OCI-LY3 (cell line): ENCODE results near the gene PRKAR1B.

ENCODE experiments used
- H2AFZ ChIP-seq: fragments of 200-600, 300-600 bp; shearing (Covaris generic); 2 replicates; pipeline ENCODE4 v1.6.0; 2014; ENCODE audit warnings: antibody characterized with exemption, low read depth, low read length
- H3K27ac ChIP-seq: fragments of 200-600, 300-600 bp; sonication (generic); 2 replicates; pipeline ENCODE4 v1.5.1; 2014; ENCODE audit warnings: mild to moderate bottlenecking, low read length, moderate library complexity, mixed read lengths
- H3K27me3 ChIP-seq: fragments of 200-600, 300-600 bp; sonication (generic); 2 replicates; pipeline ENCODE4 v1.6.1; 2014; ENCODE audit warnings: low read depth, low read length, mixed read lengths
- H3K36me3 ChIP-seq: fragments of 200-600, 300-600 bp; sonication (generic); replicated peaks from 2 replicates; pipeline ENCODE3; 2014; ENCODE audit warnings: low read depth, low read length, mixed read lengths
- H3K4me1 ChIP-seq: fragments of 300-600, 200-600 bp; sonication (generic); 2 replicates; pipeline ENCODE4 v1.6.1; 2014; ENCODE audit warnings: low read length, mixed read lengths
- H3K4me2 ChIP-seq: fragments of 200-600, 300-600 bp; sonication (generic); 2 replicates; pipeline ENCODE4 v1.6.1; 2014; ENCODE audit warnings: low read length, mixed read lengths
- H3K4me3 ChIP-seq: fragments of 300-600, 200-600 bp; sonication (generic); 2 replicates; pipeline ENCODE4 v1.5.1; 2014; ENCODE audit warnings: antibody characterized with exemption, mild to moderate bottlenecking, low read length, moderate library complexity
- H3K79me2 ChIP-seq: fragments of 300-600, 200-600 bp; shearing (Covaris generic); 2 replicates; pipeline ENCODE4 v1.6.1; 2014; ENCODE audit warnings: mild to moderate bottlenecking, low read length, mixed read lengths
- H3K9ac ChIP-seq: fragments of 300-600, 200-600 bp; shearing (Covaris generic); 2 replicates; pipeline ENCODE4 v1.6.0; 2014; ENCODE audit warnings: mild to moderate bottlenecking, low read length, moderate library complexity
- H3K9me3 ChIP-seq: fragments of 200-600, 300-600 bp; shearing (Covaris generic); 2 replicates; pipeline ENCODE4 v1.6.1; 2014; ENCODE audit warnings: low read length, mixed read lengths; ENCODE audit not compliant: insufficient read depth
- H4K20me1 ChIP-seq: fragments of 200-600, 300-600 bp; sonication (generic); 2 replicates; pipeline ENCODE4 v1.6.1; 2016; ENCODE audit warnings: low read length, mixed read lengths; ENCODE audit not compliant: insufficient read depth
- CTCF ChIP-seq: fragments of 200-600, 300-600 bp; sonication (generic); IDR thresholded peaks from 2 replicates; pipeline ENCODE4 v1.5.1; 2014; ENCODE audit warnings: antibody characterized with exemption, low read length, low read depth
- EZH2phosphoT487 ChIP-seq: fragments of 200-600 bp; shearing (Covaris generic); IDR thresholded peaks from 2 replicates; pipeline ENCODE4 v1.6.1; 2018; ENCODE audit warnings: antibody characterized with exemption, mixed run types, low read depth

The PRKAR1B gene

DNA sequence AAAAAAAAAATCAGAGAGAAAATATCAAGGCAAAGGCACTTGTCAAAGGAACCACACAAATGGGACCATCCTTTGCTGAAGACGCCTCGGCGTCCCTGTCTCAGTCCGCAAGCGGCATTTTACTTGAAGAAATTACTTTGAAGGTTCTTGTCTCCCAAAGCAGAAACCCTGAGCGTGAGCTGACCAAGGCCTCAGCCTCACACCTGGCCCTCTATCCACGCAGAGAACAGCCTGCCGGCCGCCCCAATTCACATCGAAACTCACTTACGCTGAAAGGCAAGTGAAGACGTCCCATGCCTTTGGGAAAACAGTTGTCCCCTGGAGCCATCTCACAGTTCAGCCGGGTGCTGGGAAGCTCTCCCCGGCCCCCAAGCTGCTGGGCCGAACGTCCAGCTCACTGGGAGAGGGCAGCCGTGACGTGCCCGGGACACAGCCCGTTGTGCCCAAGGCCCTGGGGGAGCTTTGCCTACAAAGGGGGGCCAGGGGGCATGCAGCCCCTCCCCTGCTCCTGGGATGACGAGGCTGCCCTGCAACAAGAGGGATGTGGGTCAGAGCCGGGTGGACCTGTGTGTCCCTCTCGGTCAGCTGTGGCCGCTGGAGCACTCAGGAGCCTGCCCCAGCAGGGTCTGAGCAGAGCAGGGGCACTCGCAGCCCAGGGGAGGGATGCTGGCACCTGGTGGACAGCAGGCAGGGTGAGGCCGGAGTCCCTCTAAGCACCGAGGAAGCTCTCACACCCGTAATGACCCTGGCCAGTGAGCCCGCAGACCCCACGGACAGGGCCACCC, 157.8 kb downstream of the PRKAR1B start:
- Histone ChIP-seq H2AFZ (no peak overlapping the region), H3K4me1 (no peaks in the 10 kb centered on the region), H3K36me3 (no peaks in the 10 kb centered on the region), H3K4me3 (no peak overlapping the region), H3K9ac (no peak overlapping the region), H3K9me3 (no peaks in the 10 kb centered on the region), H3K79me2 (no peaks in the 10 kb centered on the region), H3K27me3 (no peaks in the 10 kb centered on the region), H3K4me2 (no peak overlapping the region), H4K20me1 (no peaks in the 10 kb centered on the region), H3K27ac (no peak overlapping the region)
- TF ChIP-seq CTCF (no peak), EZH2phosphoT487 (no peak)

GRCh38 chr7:568031-568951, 158.8 kb downstream of the PRKAR1B start:
- H3K79me2 ChIP-seq = no peaks in the 10 kb centered on the region
- H3K9ac ChIP-seq = no peak overlapping the region
- H3K4me3 ChIP-seq = no peak overlapping the region
- TF ChIP-seq EZH2phosphoT487 = no peak
- no peak for TF ChIP-seq CTCF
- H3K27ac ChIP-seq = no peak overlapping the region
- no peak overlapping the region for H3K4me2 ChIP-seq
- H3K4me1 ChIP-seq = no peaks in the 10 kb centered on the region
- H2AFZ ChIP-seq = no peak overlapping the region
- no peaks in the 10 kb centered on the region for H3K36me3 ChIP-seq
- no peaks in the 10 kb centered on the region for H4K20me1 ChIP-seq
- no peaks in the 10 kb centered on the region for H3K27me3 ChIP-seq
- no peaks in the 10 kb centered on the region for H3K9me3 ChIP-seq

- H3K4me1 ChIP-seq = no peaks in the 10 kb centered on the region
- no peak overlapping the region for H3K9ac ChIP-seq
- no peak overlapping the region for H3K4me2 ChIP-seq
- H3K79me2 ChIP-seq = no peaks in the 10 kb centered on the region
- H3K27ac ChIP-seq = no peak overlapping the region
- no peaks in the 10 kb centered on the region for H3K9me3 ChIP-seq
- TF ChIP-seq EZH2phosphoT487 (no peak), CTCF (no peak)
- H2AFZ ChIP-seq = no peak overlapping the region
- no peaks in the 10 kb centered on the region for H3K27me3 ChIP-seq
- H3K4me3 ChIP-seq = no peak overlapping the region
- no peaks in the 10 kb centered on the region for H4K20me1 ChIP-seq
- no peaks in the 10 kb centered on the region for H3K36me3 ChIP-seq
Observed at GRCh38 chr7:567305-567883, 159.7 kb downstream of the PRKAR1B start.

DNA sequence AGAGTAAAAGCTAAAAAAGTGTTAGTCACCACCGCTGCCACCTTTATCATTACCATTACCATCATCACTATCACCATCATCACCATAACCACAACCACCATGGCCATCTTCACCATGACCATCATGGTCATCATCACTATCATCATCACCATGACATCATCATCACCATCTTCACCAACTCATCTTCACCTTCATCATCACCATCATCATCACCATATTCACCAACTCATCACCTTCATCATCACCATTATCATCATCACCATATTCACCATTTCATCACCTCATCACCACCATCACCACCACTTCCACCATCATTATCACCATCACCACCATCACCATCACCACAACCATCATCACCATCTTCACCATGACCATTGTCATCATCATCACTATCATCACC, 161.0 kb downstream of the PRKAR1B start:
- Histone ChIP-seq H2AFZ (no peak overlapping the region), H3K9me3 (no peaks in the 10 kb centered on the region)
- TF ChIP-seq EZH2phosphoT487 (no peak), CTCF (no peak)

More for the DNA sequence above, 161.0 kb downstream of the PRKAR1B start:
- Histone ChIP-seq H3K79me2 (no peaks in the 10 kb centered on the region), H3K4me1 (no peaks in the 10 kb centered on the region), H3K4me2 (no peak overlapping the region), H4K20me1 (no peaks in the 10 kb centered on the region), H3K27me3 (no peaks in the 10 kb centered on the region), H3K9ac (no peak overlapping the region), H3K36me3 (no peaks in the 10 kb centered on the region), H3K27ac (no peak overlapping the region), H3K4me3 (no peak overlapping the region)
